HepG2 (cell line): Measurements from ENCODE around the gene CRK. TPM values are rescaled to one million over a fixed set of nuclear protein-coding genes. Genes with fewer than 3 reads are reported as not detected.

Source experiments
- BRCA1 ChIP-seq: sonication (generic); formaldehyde crosslinking; IDR thresholded peaks from 2 replicates; pipeline ENCODE4 v1.4.0; 2020; ENCODE audit warnings: missing genetic modification reagents
- EED ChIP-seq: sonication (generic); formaldehyde crosslinking; IDR thresholded peaks from 2 replicates; pipeline ENCODE4 v1.5.0; 2020; ENCODE audit warnings: mild to moderate bottlenecking, missing genetic modification reagents
- HOXA7 ChIP-seq: sonication (generic); formaldehyde crosslinking; IDR thresholded peaks from 2 replicates; pipeline ENCODE4 v1.8.1; 2022; ENCODE audit warnings: mild to moderate bottlenecking, missing genetic modification reagents, moderate library complexity
- NR2F1 ChIP-seq, 2 experiments: fragments of 450-650 bp in 1 of 2; formaldehyde crosslinking in 1 of 2; IDR thresholded peaks; 2 replicates each; pipeline versions ENCODE4 v1.5.0 to v1.6.1; 2016 to 2020; ENCODE audit warnings: mild to moderate bottlenecking in 1 of 2, missing compliant biosample characterization in 1 of 2, missing genetic modification reagents in 1 of 2, moderate library complexity in 1 of 2
- NR3C1 ChIP-seq: sonication (generic); formaldehyde crosslinking; IDR thresholded peaks from 2 replicates; pipeline ENCODE4 v1.4.0; 2020; ENCODE audit warnings: missing genetic modification reagents
- ZSCAN25 ChIP-seq: sonication (generic); formaldehyde crosslinking; IDR thresholded peaks from 2 replicates; pipeline ENCODE4 v1.8.0; 2022; ENCODE audit warnings: mild to moderate bottlenecking, missing genetic modification reagents
- polyA plus RNA-seq, 8 experiments: library from polyadenylated mRNA; depleted of rRNA in 3 of 8; stranded (reverse) in 7 of 8; unstranded in 1 of 8; fragments of >200 nt; fragmentation: Illumina TruSeq in 4 of 8; extraction: Trizol in 4 of 8; gene quantifications; 2 replicates each; pipeline versions ENCODE4 v1.2.1 to v1.2.3, GENCODE V29; 2011 to 2016; ENCODE audit warnings: low read depth in 4 of 8, missing spikeins in 1 of 8, mixed read lengths in 1 of 8; ENCODE audit not compliant: insufficient read depth in 1 of 8
- total RNA-seq, 5 experiments: library from RNA; depleted of rRNA; stranded (reverse); fragments of >200 nt; fragmentation: Illumina TruSeq; extraction: Trizol; gene quantifications; 2 replicates each; pipeline ENCODE4 v1.2.3, GENCODE V29; 2016; ENCODE audit warnings: low read depth in 1 of 5
- TF ChIP-seq, protein P1 (sequence below): sonication (generic); formaldehyde crosslinking; IDR thresholded peaks from 2 replicates; pipeline ENCODE4 v1.4.0; 2020; ENCODE audit warnings: missing genetic modification reagents
- TF ChIP-seq, protein P2 (sequence below): conservative IDR thresholded peaks from 2 replicates; pipeline ENCODE4 v1.6.1; 2018; ENCODE audit warnings: missing genetic modification reagents
- TF ChIP-seq, protein P3 (sequence below): sonication (generic); formaldehyde crosslinking; IDR thresholded peaks from 2 replicates; pipeline ENCODE4 v1.8.1; 2023; ENCODE audit warnings: missing genetic modification reagents, inconsistent platforms, borderline replicate concordance
- TF ChIP-seq, protein P4 (sequence below), 2 experiments: sonication (generic) in 1 of 2; formaldehyde crosslinking in 1 of 2; IDR thresholded peaks; 2 replicates each; pipeline versions ENCODE4 v1.4.0 to v1.6.1; 2016 to 2020; ENCODE audit warnings: borderline replicate concordance in 1 of 2, low read depth in 1 of 2, mild to moderate bottlenecking in 1 of 2, missing genetic modification reagents in 1 of 2
- TF ChIP-seq, protein P5 (sequence below): sonication (generic); formaldehyde crosslinking; IDR thresholded peaks from 2 replicates; pipeline ENCODE4 v1.8.1; 2023; ENCODE audit warnings: missing genetic modification reagents, mild to moderate bottlenecking, borderline replicate concordance
- TF ChIP-seq, protein P6 (sequence below): sonication (generic); formaldehyde crosslinking; IDR thresholded peaks from 2 replicates; pipeline ENCODE4 v1.5.0; 2020; ENCODE audit warnings: missing genetic modification reagents

CRK gene
- total and polyA plus RNA-seq, 2 of the 13 experiments (the other 11 are each of a cell fraction or from before 2014, with no cell fraction given): 47.4 to 54.2 TPM

DNA sequence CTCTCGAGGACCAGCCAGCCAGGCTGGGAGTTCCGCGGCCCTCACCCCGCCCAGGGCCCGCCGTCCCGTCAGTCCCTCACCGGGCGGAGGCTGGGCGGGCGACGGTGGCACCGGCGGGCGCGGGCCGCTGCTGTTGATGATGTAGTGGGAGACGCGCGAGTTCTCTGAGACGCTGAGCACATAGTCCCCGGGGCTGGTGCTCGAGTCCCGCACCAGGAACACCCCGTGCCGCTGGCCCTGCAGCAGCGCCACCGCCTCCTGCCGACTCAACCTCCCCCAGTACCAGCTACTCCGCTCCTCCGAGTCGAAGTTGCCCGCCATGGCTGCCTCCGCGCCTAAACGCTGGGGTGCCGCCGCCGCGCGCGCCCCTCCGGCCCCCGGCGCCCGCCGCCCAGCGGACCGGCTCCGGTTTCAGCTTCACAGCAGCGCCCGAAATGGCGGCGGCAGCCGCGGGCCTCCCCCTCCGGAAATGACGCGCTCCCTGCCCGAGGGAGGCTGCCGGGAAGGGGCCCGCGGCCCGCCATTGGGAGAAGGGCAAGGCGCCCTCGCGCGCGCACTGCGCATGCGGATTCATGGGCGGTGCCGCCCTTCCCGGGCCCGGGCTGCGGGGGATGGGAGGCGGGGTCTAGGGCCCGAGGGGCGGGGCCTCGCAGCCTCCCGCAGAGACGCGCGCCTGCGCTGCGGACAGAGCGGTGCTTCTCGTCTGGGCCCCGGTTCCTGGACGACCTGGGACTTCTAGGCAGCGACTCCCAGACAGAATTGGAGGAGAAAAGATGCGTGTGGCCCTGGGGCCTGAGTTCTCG lies at the start of gene CRK (continued):
- TF ChIP-seq, protein P1, sequence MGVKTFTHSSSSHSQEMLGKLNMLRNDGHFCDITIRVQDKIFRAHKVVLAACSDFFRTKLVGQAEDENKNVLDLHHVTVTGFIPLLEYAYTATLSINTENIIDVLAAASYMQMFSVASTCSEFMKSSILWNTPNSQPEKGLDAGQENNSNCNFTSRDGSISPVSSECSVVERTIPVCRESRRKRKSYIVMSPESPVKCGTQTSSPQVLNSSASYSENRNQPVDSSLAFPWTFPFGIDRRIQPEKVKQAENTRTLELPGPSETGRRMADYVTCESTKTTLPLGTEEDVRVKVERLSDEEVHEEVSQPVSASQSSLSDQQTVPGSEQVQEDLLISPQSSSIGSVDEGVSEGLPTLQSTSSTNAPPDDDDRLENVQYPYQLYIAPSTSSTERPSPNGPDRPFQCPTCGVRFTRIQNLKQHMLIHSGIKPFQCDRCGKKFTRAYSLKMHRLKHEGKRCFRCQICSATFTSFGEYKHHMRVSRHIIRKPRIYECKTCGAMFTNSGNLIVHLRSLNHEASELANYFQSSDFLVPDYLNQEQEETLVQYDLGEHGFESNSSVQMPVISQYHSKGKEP (CRISPR knock-in tag): no peak
- no peak for TF ChIP-seq HOXA7 (CRISPR knock-in tag)
- TF ChIP-seq, protein P2, sequence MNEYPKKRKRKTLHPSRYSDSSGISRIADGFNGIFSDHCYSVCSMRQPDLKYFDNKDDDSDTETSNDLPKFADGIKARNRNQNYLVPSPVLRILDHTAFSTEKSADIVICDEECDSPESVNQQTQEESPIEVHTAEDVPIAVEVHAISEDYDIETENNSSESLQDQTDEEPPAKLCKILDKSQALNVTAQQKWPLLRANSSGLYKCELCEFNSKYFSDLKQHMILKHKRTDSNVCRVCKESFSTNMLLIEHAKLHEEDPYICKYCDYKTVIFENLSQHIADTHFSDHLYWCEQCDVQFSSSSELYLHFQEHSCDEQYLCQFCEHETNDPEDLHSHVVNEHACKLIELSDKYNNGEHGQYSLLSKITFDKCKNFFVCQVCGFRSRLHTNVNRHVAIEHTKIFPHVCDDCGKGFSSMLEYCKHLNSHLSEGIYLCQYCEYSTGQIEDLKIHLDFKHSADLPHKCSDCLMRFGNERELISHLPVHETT: peak; percentile 87
- TF ChIP-seq ZSCAN25 (CRISPR knock-in tag): no peak
- peak; percentile 81; the same call in 1 of the 2 replicates for TF ChIP-seq EED (CRISPR knock-in tag)
- TF ChIP-seq, protein P3, sequence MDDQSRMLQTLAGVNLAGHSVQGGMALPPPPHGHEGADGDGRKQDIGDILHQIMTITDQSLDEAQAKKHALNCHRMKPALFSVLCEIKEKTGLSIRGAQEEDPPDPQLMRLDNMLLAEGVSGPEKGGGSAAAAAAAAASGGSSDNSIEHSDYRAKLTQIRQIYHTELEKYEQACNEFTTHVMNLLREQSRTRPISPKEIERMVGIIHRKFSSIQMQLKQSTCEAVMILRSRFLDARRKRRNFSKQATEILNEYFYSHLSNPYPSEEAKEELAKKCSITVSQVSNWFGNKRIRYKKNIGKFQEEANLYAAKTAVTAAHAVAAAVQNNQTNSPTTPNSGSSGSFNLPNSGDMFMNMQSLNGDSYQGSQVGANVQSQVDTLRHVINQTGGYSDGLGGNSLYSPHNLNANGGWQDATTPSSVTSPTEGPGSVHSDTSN (CRISPR knock-in tag): no peak
- TF ChIP-seq, protein P4, sequence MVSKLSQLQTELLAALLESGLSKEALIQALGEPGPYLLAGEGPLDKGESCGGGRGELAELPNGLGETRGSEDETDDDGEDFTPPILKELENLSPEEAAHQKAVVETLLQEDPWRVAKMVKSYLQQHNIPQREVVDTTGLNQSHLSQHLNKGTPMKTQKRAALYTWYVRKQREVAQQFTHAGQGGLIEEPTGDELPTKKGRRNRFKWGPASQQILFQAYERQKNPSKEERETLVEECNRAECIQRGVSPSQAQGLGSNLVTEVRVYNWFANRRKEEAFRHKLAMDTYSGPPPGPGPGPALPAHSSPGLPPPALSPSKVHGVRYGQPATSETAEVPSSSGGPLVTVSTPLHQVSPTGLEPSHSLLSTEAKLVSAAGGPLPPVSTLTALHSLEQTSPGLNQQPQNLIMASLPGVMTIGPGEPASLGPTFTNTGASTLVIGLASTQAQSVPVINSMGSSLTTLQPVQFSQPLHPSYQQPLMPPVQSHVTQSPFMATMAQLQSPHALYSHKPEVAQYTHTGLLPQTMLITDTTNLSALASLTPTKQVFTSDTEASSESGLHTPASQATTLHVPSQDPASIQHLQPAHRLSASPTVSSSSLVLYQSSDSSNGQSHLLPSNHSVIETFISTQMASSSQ (IDR thresholded peaks at IDR 0.05; ENCODE audit: low read depth): no peak
- TF ChIP-seq, protein P4 (CRISPR knock-in tag; IDR thresholded peaks at IDR 0.05; ENCODE audit: borderline replicate concordance): no peak
- TF ChIP-seq BRCA1 (CRISPR knock-in tag): no peak
- no peak for TF ChIP-seq NR3C1
- TF ChIP-seq, protein P5, sequence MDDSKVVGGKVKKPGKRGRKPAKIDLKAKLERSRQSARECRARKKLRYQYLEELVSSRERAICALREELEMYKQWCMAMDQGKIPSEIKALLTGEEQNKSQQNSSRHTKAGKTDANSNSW (CRISPR knock-in tag): no peak
- TF ChIP-seq, protein P6, sequence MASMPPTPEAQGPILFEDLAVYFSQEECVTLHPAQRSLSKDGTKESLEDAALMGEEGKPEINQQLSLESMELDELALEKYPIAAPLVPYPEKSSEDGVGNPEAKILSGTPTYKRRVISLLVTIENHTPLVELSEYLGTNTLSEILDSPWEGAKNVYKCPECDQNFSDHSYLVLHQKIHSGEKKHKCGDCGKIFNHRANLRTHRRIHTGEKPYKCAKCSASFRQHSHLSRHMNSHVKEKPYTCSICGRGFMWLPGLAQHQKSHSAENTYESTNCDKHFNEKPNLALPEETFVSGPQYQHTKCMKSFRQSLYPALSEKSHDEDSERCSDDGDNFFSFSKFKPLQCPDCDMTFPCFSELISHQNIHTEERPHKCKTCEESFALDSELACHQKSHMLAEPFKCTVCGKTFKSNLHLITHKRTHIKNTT (CRISPR knock-in tag): no peak
- TF ChIP-seq NR2F1 (CRISPR knock-in tag; IDR thresholded peaks at IDR 0.05): no peak
